Testis (tissue), 2 donors: ENCODE measurements around the gene BGLAP.

Experiments used
- CTCF ChIP-seq, 3 experiments: fragments of 450-650 bp in 2 of 3; fragments of 200-600 bp in 1 of 3; sonication (generic) in 1 of 3; IDR thresholded peaks; one replicate each; pipeline ENCODE4 v1.5.1; 2016 to 2019; ENCODE audit warnings: antibody characterized with exemption in 3 of 3, mild to moderate bottlenecking in 2 of 3, moderate library complexity in 1 of 3
- POLR2A ChIP-seq: fragments of 450-650 bp; IDR thresholded peaks from one replicate; pipeline ENCODE4 v1.6.1; 2017; ENCODE audit warnings: antibody characterized with exemption, mild to moderate bottlenecking, moderate library complexity

GRCh38 chr1:156193208-156193487 lies 48.8 kb upstream of the BGLAP start:
- TF ChIP-seq CTCF (IDR thresholded peaks at IDR 0.05) (no peak), POLR2A (no peak)
